HEK293 (cell line): ENCODE results near the gene ZDHHC14.

ENCODE experiments used
- CTCF ChIP-seq: fragments of 450-650 bp; formaldehyde crosslinking; IDR thresholded peaks from 2 replicates; pipeline ENCODE4 v1.5.1; 2016; ENCODE audit warnings: missing biosample characterization, missing genetic modification characterization
- ZBTB8A ChIP-seq: fragments of 450-650 bp; formaldehyde crosslinking; IDR thresholded peaks from 2 replicates; pipeline ENCODE4 v1.5.1; 2016; ENCODE audit warnings: missing biosample characterization, missing genetic modification characterization
- ZNF2 ChIP-seq: fragments of 450-650 bp; formaldehyde crosslinking; IDR thresholded peaks from 2 replicates; pipeline ENCODE4 v1.5.1; 2016; ENCODE audit warnings: missing biosample characterization, missing genetic modification characterization
- ZNF239 ChIP-seq: fragments of 450-650 bp; formaldehyde crosslinking; IDR thresholded peaks from 2 replicates; pipeline ENCODE4 v1.5.1; 2016; ENCODE audit warnings: missing biosample characterization, missing genetic modification characterization
- ZNF274 ChIP-seq, 2 experiments: fragments of 200-500 bp in 1 of 2; fragments of 450-650 bp in 1 of 2; sonication (Bioruptor generic) in 1 of 2; formaldehyde crosslinking in 1 of 2; IDR thresholded peaks; 2 replicates each; pipeline versions ENCODE4 v1.5.1 to v1.6.1; 2014 to 2016; ENCODE audit warnings: borderline replicate concordance in 1 of 2, inconsistent platforms in 1 of 2, low read length in 1 of 2, missing biosample characterization in 1 of 2, missing genetic modification characterization in 1 of 2
- ZNF558 ChIP-seq: fragments of 450-650 bp; formaldehyde crosslinking; IDR thresholded peaks from 2 replicates; pipeline ENCODE4 v1.5.1; 2016; ENCODE audit warnings: missing biosample characterization, missing genetic modification characterization
- ZNF704 ChIP-seq: fragments of 450-650 bp; formaldehyde crosslinking; IDR thresholded peaks from 2 replicates; pipeline ENCODE4 v1.5.1; 2016; ENCODE audit warnings: missing biosample characterization, missing genetic modification characterization

GRCh38 chr6:157381631-157382621 lies 936 bp downstream of the ZDHHC14 start:
- peak; percentile 24; the same call in 1 of the 2 replicates for TF ChIP-seq CTCF (tag by site-specific recombination)
- no peak for TF ChIP-seq ZNF2 (tag by site-specific recombination)
- TF ChIP-seq ZNF239: no peak
- no peak for TF ChIP-seq ZNF558 (tag by site-specific recombination)
- peak; percentile 52 for TF ChIP-seq ZBTB8A (tag by site-specific recombination)
- TF ChIP-seq ZNF274 (IDR thresholded peaks at IDR 0.05; ENCODE audit: low read length): no peak
- TF ChIP-seq ZNF274 (tag by site-specific recombination; IDR thresholded peaks at IDR 0.05; ENCODE audit: borderline replicate concordance): no peak
- no peak for TF ChIP-seq ZNF704 (tag by site-specific recombination)
